Measurements from ENCODE around the gene KRT71. TPM values are rescaled to one million over a fixed set of nuclear protein-coding genes. Genes with fewer than 3 reads are reported as not detected.

KRT71 gene
- total RNA-seq, 1 experiment from 2014 or later = not detected

- peaks cover 6% of the 10 kb centered on the region; the same call in 1 of the 2 replicates for H3K27me3 Mint-ChIP-seq (ENCODE audit: low read depth)
- peak; percentile 42 for DNase-seq (ENCODE audit: low spot score)
- ChIA-PET POLR2A (no interaction called here), CTCF (interaction anchor here (0.8 to 3.2 kb wide), 8 partner anchors 10 to 218 kb away, joined by 3 to 20 read pairs (median 6); no protein-coding TSS in a partner anchor)
- H3K9me3 Mint-ChIP-seq = no peaks in the 10 kb centered on the region
- H3K36me3 Mint-ChIP-seq = no peaks in the 10 kb centered on the region
- H3K4me3 Mint-ChIP-seq = 0 out of 2 replicates have a peak overlapping the region, but pooled peaks have one; percentile 18
- peaks cover 27% of the 10 kb centered on the region for H3K4me1 Mint-ChIP-seq
- H3K27ac Mint-ChIP-seq = peak overlapping the region; percentile 34; the same call in 1 of the 2 replicates
- TF ChIP-seq TEAD1 (CRISPR knock-in tag; IDR thresholded peaks at IDR 0.05) (peak; percentile 82; the same call in 1 of the 2 replicates), PRRX2 (CRISPR knock-in tag; IDR thresholded peaks at IDR 0.05) (no peak), AFF4 (CRISPR knock-in tag; IDR thresholded peaks at IDR 0.05; ENCODE audit: borderline replicate concordance) (no peak), ATF6 (CRISPR knock-in tag; IDR thresholded peaks at IDR 0.05) (no peak), CREB1 (CRISPR knock-in tag; IDR thresholded peaks at IDR 0.05) (no peak), TCF7 (CRISPR knock-in tag; IDR thresholded peaks at IDR 0.05; ENCODE audit: low read depth) (no peak), ATF1 (CRISPR knock-in tag; IDR thresholded peaks at IDR 0.05) (no peak)
- ATAC-seq = peak; percentile 83
These were observed 56.3 kb downstream of the KRT71 start for GRCh38 chr12:52496590-52497071.

GRCh38 chr12:52496054-52496453 lies 56.9 kb downstream of the KRT71 start:
- Mint-ChIP-seq H3K4me3 (peak overlapping the region; percentile 18; the same call in 1 of the 2 replicates), H3K4me1 (peaks cover 27% of the 10 kb centered on the region), H3K27ac (peak overlapping the region; percentile 34), H3K27me3 (ENCODE audit: low read depth) (peaks cover 6% of the 10 kb centered on the region; the same call in 1 of the 2 replicates), H3K9me3 (peaks cover 5% of the 10 kb centered on the region), H3K36me3 (no peaks in the 10 kb centered on the region)
- ChIA-PET POLR2A (no interaction called here), CTCF (interaction anchor here (0.8 to 3.2 kb wide), 8 partner anchors 11 to 104 kb away, joined by 3 to 20 read pairs (median 6); no protein-coding TSS in a partner anchor)
- ATAC-seq (peak; percentile 18), DNase-seq (ENCODE audit: low spot score) (no peak)
- TF ChIP-seq NFATC4 (CRISPR knock-in tag; IDR thresholded peaks at IDR 0.05) (no peak), USF1 (CRISPR knock-in tag; IDR thresholded peaks at IDR 0.05) (no peak), ZNF425 (CRISPR knock-in tag; conservative IDR thresholded peaks at IDR 0.05) (no peak), JAZF1 (CRISPR knock-in tag; IDR thresholded peaks at IDR 0.05) (no peak), OVOL2 (CRISPR knock-in tag; IDR thresholded peaks at IDR 0.05; ENCODE audit: borderline replicate concordance) (no peak), ATF6 (CRISPR knock-in tag; IDR thresholded peaks at IDR 0.05) (no peak), CTCF (IDR thresholded peaks at IDR 0.05) (no peak), ZNF232 (CRISPR knock-in tag; IDR thresholded peaks at IDR 0.05) (no peak), PRDM15 (CRISPR knock-in tag; IDR thresholded peaks at IDR 0.05) (no peak), USF2 (CRISPR knock-in tag; IDR thresholded peaks at IDR 0.05) (no peak)

Data from WTC11 (cell line).